Kidney epithelial cell (primary cell): Measurements from ENCODE around the gene EID2B. TPM values are rescaled to one million over a fixed set of nuclear protein-coding genes. Genes with fewer than 3 reads are reported as not detected.

ENCODE experiments used
- DNase-seq: peaks from one replicate; pipeline ENCODE4 v3.0.0-alpha.2; 2010; ENCODE audit warnings: low read depth
- H3K27me3 ChIP-seq: 2 replicates; pipeline ENCODE4 v1.6.0; 2011; ENCODE audit warnings: low read length; ENCODE audit not compliant: control insufficient read depth, insufficient read depth
- H3K36me3 ChIP-seq: 2 replicates; pipeline ENCODE4 v1.5.1; 2011; ENCODE audit warnings: low read length; ENCODE audit not compliant: control insufficient read depth, insufficient read depth
- H3K4me3 ChIP-seq: 2 replicates; pipeline ENCODE4 v1.5.1; 2011; ENCODE audit warnings: low read depth, mild to moderate bottlenecking, control low read depth, low read length
- CTCF ChIP-seq: IDR thresholded peaks from 2 replicates; pipeline ENCODE4 v1.5.1; 2011; ENCODE audit warnings: mild to moderate bottlenecking, moderate library complexity, low read length, control low read depth, inconsistent platforms; ENCODE audit not compliant: insufficient read depth, poor library complexity, severe bottlenecking
- total RNA-seq: library from RNA; depleted of rRNA; stranded (reverse); fragments of >200 nt; gene quantifications from 2 replicates; pipeline ENCODE4 v1.2.3, GENCODE V29; 2015

Gene EID2B
- total RNA-seq, 1 donor from 2014 or later = 3.1 TPM

GRCh38 chr19:39525205-39525604, 7.4 kb downstream of the EID2B start:
- Histone ChIP-seq H3K27me3 (no peaks in the 10 kb centered on the region), H3K4me3 (no peak overlapping the region), H3K36me3 (no peaks in the 10 kb centered on the region)
- TF ChIP-seq CTCF = no peak
- no peak for DNase-seq

- no peak for DNase-seq
- Histone ChIP-seq H3K27me3 (no peaks in the 10 kb centered on the region), H3K36me3 (no peaks in the 10 kb centered on the region), H3K4me3 (no peak overlapping the region)
- TF ChIP-seq CTCF = no peak
Observed at GRCh38 chr19:39524495-39524894, 8.2 kb downstream of the EID2B start.

GRCh38 chr19:39520541-39521484, 11.8 kb downstream of the EID2B start:
- no peak for DNase-seq
- H3K27me3 ChIP-seq = peaks cover 17% of the 10 kb centered on the region
- no peak overlapping the region for H3K4me3 ChIP-seq
- no peaks in the 10 kb centered on the region for H3K36me3 ChIP-seq
- no peak for TF ChIP-seq CTCF

GRCh38 chr19:39518975-39519374, 13.7 kb downstream of the EID2B start:
- TF ChIP-seq CTCF = no peak
- Histone ChIP-seq H3K4me3 (no peak overlapping the region), H3K36me3 (no peaks in the 10 kb centered on the region), H3K27me3 (peaks cover 36% of the 10 kb centered on the region)
- DNase-seq = no peak

GRCh38 chr19:39518458-39518857, 14.2 kb downstream of the EID2B start:
- H3K27me3 ChIP-seq = peaks cover 37% of the 10 kb centered on the region
- H3K36me3 ChIP-seq = no peaks in the 10 kb centered on the region
- TF ChIP-seq CTCF = no peak
- no peak overlapping the region for H3K4me3 ChIP-seq
- DNase-seq = no peak
